K562 (cell line): ENCODE measurements around the gene ZSWIM1. TPM values are rescaled to one million over a fixed set of nuclear protein-coding genes. Genes with fewer than 3 reads are reported as not detected.

Experiments
- ATAC-seq: fragments of 200-7000 bp; cut with Tn5 transposase; 3 replicates; pipeline ENCODE4 v1.9.1; 2020; ENCODE audit warnings: moderate library complexity
- BruUV-seq: library from RNA; stranded (reverse); fragments of 400-500 nt; replicated peaks from 2 replicates; lab custom pipeline; 2021; lab: Mats Ljungman, UMichigan
- CTCF ChIA-PET: fragments of 300-600 bp; formaldehyde crosslinking; extraction: SDS; loops from one replicate; lab custom pipeline; 2021; ENCODE audit warnings: low intra/inter-chr PET ratio; lab: Yijun Ruan, JAX
- POLR2A ChIA-PET: fragments of 300-600, 350-650 bp; sonication (Branson Sonifier 250); formaldehyde crosslinking; extraction: SDS; loops from one replicate; lab custom pipeline; 2021; ENCODE audit warnings: antibody characterized with exemption, inconsistent platforms; lab: Yijun Ruan, JAX
- DNase-seq, 4 experiments: peaks; one replicate each; pipeline versions ENCODE4 v3.0.0 to v3.0.0-alpha.2; 2011 to 2018; ENCODE audit warnings: low spot score in 3 of 4, mixed read lengths in 3 of 4; ENCODE audit errors: extremely low read depth in 1 of 4
- FAIRE-seq: peaks from 2 replicates; lab custom pipeline; 2011; peaks lifted over from hg19 to GRCh38; lab: Jason Lieb, UNC
- H2AFZ ChIP-seq: 2 replicates; pipeline ENCODE4 v1.6.0; 2011; ENCODE audit warnings: low read depth, low read length, control low read depth, inconsistent platforms
- H3K27ac ChIP-seq: fragments of 200-600 bp; 3 replicates; pipeline ENCODE4 v1.8.0; 2011; ENCODE audit warnings: low read depth, mild to moderate bottlenecking, control low read depth, inconsistent platforms, low read length, moderate library complexity, mixed read lengths; ENCODE audit errors: extremely low read depth
- H3K27me3 ChIP-seq, 2 experiments: fragments of 300-600 bp in 1 of 2; 2 replicates in 1 of 2; 3 replicates in 1 of 2; pipeline versions ENCODE4 v1.6.0 to v1.8.0; 2011; ENCODE audit warnings: inconsistent platforms in 2 of 2, low read length in 2 of 2, mild to moderate bottlenecking in 1 of 2, mixed read lengths in 1 of 2, moderate library complexity in 1 of 2; ENCODE audit not compliant: control insufficient read depth in 2 of 2, insufficient read depth in 2 of 2
- H3K36me3 ChIP-seq: fragments of 300-600 bp; 3 replicates; pipeline ENCODE4 v1.8.0; 2011; ENCODE audit warnings: mild to moderate bottlenecking, low read length, inconsistent platforms; ENCODE audit not compliant: control insufficient read depth, insufficient read depth
- H3K4me1 ChIP-seq, 2 experiments: fragments of 200-600 bp in 1 of 2; replicated peaks in 1 of 2; 2 replicates in 1 of 2; 3 replicates in 1 of 2; pipeline versions ENCODE4 v1.5.1 to v1.8.0; 2011; ENCODE audit warnings: inconsistent platforms in 2 of 2, low read length in 2 of 2, mild to moderate bottlenecking in 1 of 2, mixed read lengths in 1 of 2, moderate library complexity in 1 of 2; ENCODE audit not compliant: control insufficient read depth in 2 of 2, insufficient read depth in 2 of 2
- H3K4me2 ChIP-seq: 2 replicates; pipeline ENCODE4 v1.6.1; 2011; ENCODE audit warnings: low read length, control low read depth, inconsistent platforms, mixed read lengths; ENCODE audit not compliant: insufficient read depth
- H3K4me3 ChIP-seq: fragments of 200-600 bp; sonication (generic), shearing (Covaris generic); 2 replicates; pipeline ENCODE4 v1.5.1; 2016; ENCODE audit warnings: control low read depth, inconsistent platforms
- H3K79me2 ChIP-seq: fragments of 200-600 bp; 3 replicates; pipeline ENCODE4 v1.8.0; 2011; ENCODE audit warnings: low read length, inconsistent platforms; ENCODE audit not compliant: control insufficient read depth, insufficient read depth
- H3K9ac ChIP-seq, 2 experiments: 2 replicates each; pipeline versions ENCODE4 v1.6.0 to v1.6.1; 2011; ENCODE audit warnings: low read depth in 2 of 2, low read length in 2 of 2, control low read depth in 1 of 2, inconsistent platforms in 1 of 2, mild to moderate bottlenecking in 1 of 2, mixed read lengths in 1 of 2; ENCODE audit not compliant: insufficient read depth in 1 of 2
- H3K9me1 ChIP-seq: one replicate; pipeline ENCODE4 v1.6.0; 2011; ENCODE audit warnings: inconsistent platforms, mild to moderate bottlenecking, low read length, moderate library complexity; ENCODE audit not compliant: control insufficient read depth, insufficient read depth
- H3K9me3 ChIP-seq: replicated peaks from 2 replicates; pipeline ENCODE4 v1.5.1; 2011; ENCODE audit warnings: low read depth, low read length, inconsistent platforms; ENCODE audit not compliant: control insufficient read depth, insufficient read depth
- H4K20me1 ChIP-seq: replicated peaks from 2 replicates; pipeline ENCODE4 v1.6.1; 2011; ENCODE audit warnings: low read length, inconsistent platforms, mixed read lengths; ENCODE audit not compliant: control insufficient read depth, insufficient read depth
- FOXJ2 ChIP-seq: fragments of 200-800 bp; sonication (Bioruptor generic); IDR thresholded peaks from 2 replicates; pipeline ENCODE4 v1.6.1; 2016; ENCODE audit warnings: missing genetic modification characterization, missing compliant biosample characterization
- RUNX1 ChIP-seq: sonication (generic); IDR thresholded peaks from 2 replicates; pipeline ENCODE4 v1.6.1; 2016; ENCODE audit warnings: antibody characterized with exemption, low read depth
- TFAM ChIP-seq: fragments of 250-450 bp; sonication (Bioruptor Pico); conservative IDR thresholded peaks from 2 replicates; pipeline ENCODE4 v1.5.0; 2021; ENCODE audit warnings: mild to moderate bottlenecking, moderate library complexity
- UBTF ChIP-seq, 2 experiments: IDR thresholded peaks; 2 replicates each; pipeline ENCODE4 v1.6.1; 2012; ENCODE audit warnings: improper control_type of control experiment in 2 of 2, low read depth in 2 of 2, low read length in 2 of 2, borderline replicate concordance in 1 of 2
- ZNF24 ChIP-seq: fragments of 450-650 bp; IDR thresholded peaks from 2 replicates; pipeline ENCODE4 v1.6.1; 2016
- ZNF354B ChIP-seq: fragments of 250-450 bp; sonication (Bioruptor Pico); IDR thresholded peaks from 2 replicates; pipeline ENCODE4 v1.4.0; 2020
- WGBS: fragments of 100-300 bp; shearing (Covaris generic); methylation state at CpG from one replicate; pipeline ENCODE4 v1.1.6; 2016; ENCODE audit warnings: low coverage, mixed read lengths; ENCODE audit not compliant: insufficient coverage; ENCODE audit errors: missing lambda C conversion rate; 5-methylcytosine and 5-hydroxymethylcytosine counted together
- in situ Hi-C: fragments of 300-500 bp; cut with MboI; formaldehyde crosslinking; loops from 4 replicates; pipeline ENCODE4 v1.15.0; 2018; ENCODE audit warnings: inconsistent platforms, mixed read lengths
- intact Hi-C: fragments of 100-400 bp; cut with micrococcal nuclease; formaldehyde crosslinking; loops from 2 replicates; pipeline ENCODE4 v1.14.2; 2022
- polyA plus RNA-seq, 8 experiments: library from polyadenylated mRNA; depleted of rRNA in 4 of 8; stranded (reverse) in 5 of 8; unstranded in 3 of 8; fragments of >200 nt; fragmentation: Nextera tagmentation in 2 of 8; fragmentation: Illumina TruSeq in 1 of 8; extraction: Ambion mirVana in 2 of 8; extraction: Trizol in 1 of 8; gene quantifications; 2 replicates each; pipeline versions ENCODE4 v1.2.1 to v1.2.3, GENCODE V29; 2011 to 2014; ENCODE audit warnings: inconsistent platforms in 1 of 8, missing spikeins in 1 of 8
- total RNA-seq, 7 experiments: library from RNA; depleted of rRNA in 6 of 7; stranded (reverse); fragments of >200 nt in 6 of 7; fragmentation: Illumina TruSeq in 2 of 7; extraction: Trizol in 2 of 7; gene quantifications; 2 replicates each; pipeline versions ENCODE4 v1.2.1 to v1.2.3, GENCODE V29; 2011 to 2021; ENCODE audit warnings: low replicate concordance in 1 of 7

The ZSWIM1 gene
- total and polyA plus RNA-seq, 9 of the 15 experiments (the other 6 are each of a cell fraction or from before 2014, with no cell fraction given): 2.5 to 15.6 (median 9.5) TPM

- in situ Hi-C loops: no loop called here
- no TSS peak for BruUV-seq
Measured at GRCh38 chr20:45913116-45913515, 32.1 kb downstream of the ZSWIM1 start.

More at GRCh38 chr20:45913116-45913515, 32.1 kb downstream of the ZSWIM1 start:
- intact Hi-C loops: no loop called here
- Histone ChIP-seq H3K9me3 (no peaks in the 10 kb centered on the region), H3K9ac (no peak overlapping the region), H3K4me1 (peaks cover 25 to 39% of the 10 kb centered on the region in 2 experiments), H4K20me1 (no peaks in the 10 kb centered on the region), H3K36me3 (peaks cover 3% of the 10 kb centered on the region; the same call in 1 of the 3 replicates), H3K4me2 (no peak overlapping the region), H2AFZ (no peak overlapping the region), H3K9me1 (no peaks in the 10 kb centered on the region), H3K27ac (no peak overlapping the region), H3K27me3 (no peaks in the 10 kb centered on the region), H3K4me3 (no peak overlapping the region), H3K79me2 (peaks cover 15% of the 10 kb centered on the region)
- FAIRE-seq: no peak
- TF ChIP-seq UBTF (IDR thresholded peaks at IDR 0.05; ENCODE audit: borderline replicate concordance in 1 of 2, low read depth in 2 of 2, low read length in 2 of 2): no peak
- TF ChIP-seq FOXJ2 (tag): no peak
- TF ChIP-seq ZNF24: no peak
- TF ChIP-seq TFAM (CRISPR knock-in tag): no peak
- TF ChIP-seq RUNX1: no peak
- no peak for TF ChIP-seq ZNF354B (CRISPR knock-in tag)
- DNase-seq: no peak
- ATAC-seq: no peak
- WGBS: 72% methylated on average over 3 of the region's 5 CpGs
- CTCF ChIA-PET: no interaction called here
- POLR2A ChIA-PET: interaction anchor here (1.4 kb wide), 1 partner anchor 14 kb away, joined by 3 read pairs; no protein-coding TSS in a partner anchor
